BJ (cell line): ENCODE measurements around the gene NOVA2. TPM values are rescaled to one million over a fixed set of nuclear protein-coding genes. Genes with fewer than 3 reads are reported as not detected.

ENCODE experiments used
- CTCF ChIA-PET: fragments of 350-600 bp; formaldehyde crosslinking; extraction: SDS; loops from one replicate; lab custom pipeline; 2021; ENCODE audit warnings: antibody characterized with exemption, inconsistent platforms; lab: Yijun Ruan, JAX
- POLR2A ChIA-PET: fragments of 300-600 bp; sonication (Branson Sonifier 250); formaldehyde crosslinking; extraction: SDS; loops from one replicate; lab custom pipeline; 2021; ENCODE audit warnings: antibody characterized with exemption; lab: Charles Lee
- DNase-seq: peaks from one replicate; pipeline ENCODE4 v3.0.0-alpha.2; 2011; ENCODE audit warnings: low read depth
- H3K27me3 ChIP-seq: 2 replicates; pipeline ENCODE4 v1.6.0; 2011; ENCODE audit warnings: low read length; ENCODE audit not compliant: control insufficient read depth, insufficient read depth
- H3K36me3 ChIP-seq: 2 replicates; pipeline ENCODE4 v1.5.1; 2011; ENCODE audit warnings: low read length; ENCODE audit not compliant: control insufficient read depth, insufficient read depth
- H3K4me3 ChIP-seq: 2 replicates; pipeline ENCODE4 v1.5.1; 2011; ENCODE audit warnings: low read depth, mild to moderate bottlenecking, control low read depth, low read length
- polyA plus RNA-seq: library from polyadenylated mRNA; depleted of rRNA; stranded (reverse); fragments of >200 nt; gene quantifications from 2 replicates; pipeline ENCODE4 v1.2.3, GENCODE V29; 2011
- TF ChIP-seq, protein P1 (sequence below): IDR thresholded peaks from 2 replicates; pipeline ENCODE4 v1.5.1; 2011; ENCODE audit warnings: low read depth, mild to moderate bottlenecking, control low read depth, inconsistent platforms, low read length, moderate library complexity; ENCODE audit not compliant: insufficient read depth

NOVA2 gene
- polyA plus RNA-seq, 1 experiment: 0.01 TPM

DNA sequence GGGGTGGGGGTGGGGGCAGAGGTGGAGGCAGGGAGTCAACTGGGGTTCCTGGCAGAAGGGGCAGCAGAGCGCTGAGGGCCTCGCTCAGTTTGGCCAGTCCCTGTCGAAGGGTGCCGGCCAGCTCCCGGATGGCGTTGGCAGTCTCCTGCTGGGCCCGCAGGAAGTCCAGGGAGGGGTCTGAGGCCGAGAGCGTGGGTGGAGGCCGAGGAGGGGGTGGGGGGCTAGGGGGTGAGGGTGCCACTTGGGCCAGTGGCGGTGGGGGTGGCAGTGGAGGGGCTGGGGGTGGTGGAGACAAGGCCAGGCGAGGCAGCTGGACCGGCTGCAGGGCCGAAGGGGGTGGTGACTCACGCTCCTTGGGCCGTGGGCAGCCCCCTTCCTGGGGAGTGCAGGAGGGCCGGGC, 82.8 kb downstream of the NOVA2 start:
- peaks cover 7% of the 10 kb centered on the region for H3K36me3 ChIP-seq
- TF ChIP-seq, protein P1, sequence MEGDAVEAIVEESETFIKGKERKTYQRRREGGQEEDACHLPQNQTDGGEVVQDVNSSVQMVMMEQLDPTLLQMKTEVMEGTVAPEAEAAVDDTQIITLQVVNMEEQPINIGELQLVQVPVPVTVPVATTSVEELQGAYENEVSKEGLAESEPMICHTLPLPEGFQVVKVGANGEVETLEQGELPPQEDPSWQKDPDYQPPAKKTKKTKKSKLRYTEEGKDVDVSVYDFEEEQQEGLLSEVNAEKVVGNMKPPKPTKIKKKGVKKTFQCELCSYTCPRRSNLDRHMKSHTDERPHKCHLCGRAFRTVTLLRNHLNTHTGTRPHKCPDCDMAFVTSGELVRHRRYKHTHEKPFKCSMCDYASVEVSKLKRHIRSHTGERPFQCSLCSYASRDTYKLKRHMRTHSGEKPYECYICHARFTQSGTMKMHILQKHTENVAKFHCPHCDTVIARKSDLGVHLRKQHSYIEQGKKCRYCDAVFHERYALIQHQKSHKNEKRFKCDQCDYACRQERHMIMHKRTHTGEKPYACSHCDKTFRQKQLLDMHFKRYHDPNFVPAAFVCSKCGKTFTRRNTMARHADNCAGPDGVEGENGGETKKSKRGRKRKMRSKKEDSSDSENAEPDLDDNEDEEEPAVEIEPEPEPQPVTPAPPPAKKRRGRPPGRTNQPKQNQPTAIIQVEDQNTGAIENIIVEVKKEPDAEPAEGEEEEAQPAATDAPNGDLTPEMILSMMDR: no peak
- ChIA-PET POLR2A (no interaction called here), CTCF (no interaction called here)
- no peak overlapping the region for H3K4me3 ChIP-seq
- H3K27me3 ChIP-seq: no peaks in the 10 kb centered on the region
- DNase-seq: no peak

DNA sequence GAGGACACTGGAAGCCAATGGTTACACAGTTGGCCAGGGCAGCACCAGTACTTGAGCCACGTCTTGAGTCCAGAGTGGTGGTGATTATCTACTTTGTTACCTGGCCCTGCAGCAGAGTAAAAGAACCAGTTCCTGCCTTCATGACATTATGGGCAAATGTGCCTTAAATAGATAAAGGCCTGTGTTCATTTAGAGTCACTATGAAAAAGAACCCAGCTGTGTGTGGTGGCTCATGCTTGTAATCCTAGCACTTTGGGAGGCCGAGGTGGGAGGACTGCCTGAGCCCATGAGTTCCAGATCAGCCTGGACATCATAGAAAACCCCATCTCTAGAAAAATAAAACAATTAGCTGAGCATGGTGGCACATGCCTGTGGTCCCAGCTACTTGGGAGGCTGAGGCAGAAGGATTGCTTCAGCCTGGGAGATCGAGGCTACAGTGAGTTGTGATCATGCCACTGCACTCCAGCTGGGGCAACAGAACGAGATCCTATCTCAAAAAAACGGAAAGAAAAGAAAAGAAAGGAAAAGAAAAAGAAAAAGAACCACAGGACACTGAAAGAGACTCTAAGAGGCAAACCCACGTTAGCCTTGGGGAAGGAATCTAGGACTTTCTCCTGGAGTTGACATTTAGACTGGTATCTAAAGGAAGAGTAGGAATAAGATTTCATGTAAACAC, 84.3 kb downstream of the NOVA2 start:
- POLR2A ChIA-PET: no interaction called here
- CTCF ChIA-PET: no interaction called here

DNA sequence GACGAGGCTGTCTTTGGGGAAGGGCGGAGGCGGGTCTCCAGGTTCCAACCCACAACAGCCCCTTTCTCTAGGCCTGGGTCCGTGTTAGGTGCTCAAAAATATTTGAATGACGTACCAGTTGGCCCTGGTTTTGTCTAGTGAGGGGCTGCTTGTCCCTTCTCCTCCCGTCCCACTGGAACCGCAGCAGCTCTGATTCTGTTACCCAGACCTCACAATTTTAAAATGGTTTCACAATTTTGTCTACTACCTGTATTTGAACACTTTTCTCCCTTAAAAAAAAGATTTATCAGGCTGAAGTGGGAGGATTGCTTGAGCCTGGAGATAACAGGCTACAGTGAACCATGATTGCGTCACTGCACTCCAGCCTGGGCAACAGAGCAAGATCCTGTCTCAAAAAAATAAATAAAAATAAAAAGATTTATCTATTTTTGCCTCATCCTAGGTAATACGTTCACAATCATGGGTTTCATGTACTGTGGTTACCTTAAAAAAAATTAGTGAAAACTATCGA, 86.4 kb downstream of the NOVA2 start:
- Histone ChIP-seq H3K36me3 (peaks cover 4% of the 10 kb centered on the region; the same call in 1 of the 2 replicates), H3K4me3 (peak overlapping the region; percentile 79), H3K27me3 (no peaks in the 10 kb centered on the region)
- ChIA-PET CTCF (interaction anchor here (1.0 to 3.4 kb wide), 3 partner anchors 24 to 118 kb away, joined by 5 to 12 read pairs (median 6); partner anchors contain the start of genes SIX5 and SYMPK), POLR2A (no interaction called here)
- TF ChIP-seq, protein P1: no peak
- no peak for DNase-seq

More for the DNA sequence above, 84.3 kb downstream of the NOVA2 start:
- TF ChIP-seq, protein P1: no peak
- DNase-seq: no peak
- Histone ChIP-seq H3K36me3 (no peaks in the 10 kb centered on the region; the same call in 1 of the 2 replicates), H3K27me3 (no peaks in the 10 kb centered on the region), H3K4me3 (no peak overlapping the region)

DNA sequence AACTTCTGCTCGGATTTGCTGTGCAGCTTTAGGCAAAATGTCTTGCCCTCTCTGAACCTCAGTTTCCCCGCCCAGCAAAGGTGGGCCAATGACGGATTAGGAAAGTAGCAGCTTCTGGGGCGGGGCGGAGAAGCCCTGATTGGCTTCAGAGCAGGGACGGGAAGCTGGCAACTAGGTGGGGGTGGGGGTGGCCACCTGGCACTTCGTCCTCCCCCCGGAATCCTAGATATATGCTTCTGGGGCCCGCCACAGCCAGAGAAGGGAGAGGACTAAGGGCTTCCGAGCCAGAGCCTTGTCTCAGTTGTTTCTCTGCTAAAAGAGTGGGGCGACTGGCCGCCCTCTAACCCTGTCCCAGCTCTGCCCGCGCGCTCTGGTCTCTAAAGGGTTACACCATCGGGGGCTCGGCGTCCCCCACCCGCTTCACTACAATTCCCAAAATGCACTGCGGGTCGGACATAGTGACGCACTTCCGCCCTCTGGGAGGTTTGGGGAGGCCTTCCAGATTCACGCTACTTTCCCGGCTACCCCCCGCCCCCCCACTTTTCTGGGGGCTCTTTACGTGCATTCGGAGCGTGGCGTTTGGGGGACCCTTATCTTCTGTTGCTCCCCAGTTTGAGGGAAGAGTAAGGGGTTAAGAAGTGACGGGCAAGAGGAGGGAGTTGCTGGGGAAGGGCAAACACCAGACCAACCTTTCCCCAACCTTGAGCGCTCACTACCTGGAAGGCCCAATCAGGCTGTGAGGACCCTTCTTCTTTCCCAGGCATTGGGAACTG, 87.1 kb downstream of the NOVA2 start:
- no peaks in the 10 kb centered on the region for H3K27me3 ChIP-seq
- peak overlapping the region; percentile 79 for H3K4me3 ChIP-seq
- CTCF ChIA-PET: interaction anchor here (0.7 to 3.4 kb wide), 6 partner anchors 11 to 117 kb away, joined by 3 to 12 read pairs (median 4); partner anchors contain the start of genes SIX5 and SYMPK
- TF ChIP-seq, protein P1: no peak
- peaks cover 4% of the 10 kb centered on the region; the same call in 1 of the 2 replicates for H3K36me3 ChIP-seq
- POLR2A ChIA-PET: interaction anchor here (0.6 to 0.8 kb wide), 4 partner anchors 23 to 194 kb away, joined by 3 to 28 read pairs (median 5); partner anchors contain the start of gene SYMPK
- peak; percentile 49 for DNase-seq
